Islet of Langerhans (tissue), 1 donor: ENCODE data around the gene AKAP7.
"Not testable (repeated sequence)": the region's sequence is repeated elsewhere in the genome, so short reads cannot be mapped to it uniquely, and the experiment has no call there.

Source experiments
- FAIRE-seq: peaks from one replicate; lab custom pipeline; 2011; peaks lifted over from hg19 to GRCh38; lab: Jason Lieb, UNC

AKAP7 gene

DNA sequence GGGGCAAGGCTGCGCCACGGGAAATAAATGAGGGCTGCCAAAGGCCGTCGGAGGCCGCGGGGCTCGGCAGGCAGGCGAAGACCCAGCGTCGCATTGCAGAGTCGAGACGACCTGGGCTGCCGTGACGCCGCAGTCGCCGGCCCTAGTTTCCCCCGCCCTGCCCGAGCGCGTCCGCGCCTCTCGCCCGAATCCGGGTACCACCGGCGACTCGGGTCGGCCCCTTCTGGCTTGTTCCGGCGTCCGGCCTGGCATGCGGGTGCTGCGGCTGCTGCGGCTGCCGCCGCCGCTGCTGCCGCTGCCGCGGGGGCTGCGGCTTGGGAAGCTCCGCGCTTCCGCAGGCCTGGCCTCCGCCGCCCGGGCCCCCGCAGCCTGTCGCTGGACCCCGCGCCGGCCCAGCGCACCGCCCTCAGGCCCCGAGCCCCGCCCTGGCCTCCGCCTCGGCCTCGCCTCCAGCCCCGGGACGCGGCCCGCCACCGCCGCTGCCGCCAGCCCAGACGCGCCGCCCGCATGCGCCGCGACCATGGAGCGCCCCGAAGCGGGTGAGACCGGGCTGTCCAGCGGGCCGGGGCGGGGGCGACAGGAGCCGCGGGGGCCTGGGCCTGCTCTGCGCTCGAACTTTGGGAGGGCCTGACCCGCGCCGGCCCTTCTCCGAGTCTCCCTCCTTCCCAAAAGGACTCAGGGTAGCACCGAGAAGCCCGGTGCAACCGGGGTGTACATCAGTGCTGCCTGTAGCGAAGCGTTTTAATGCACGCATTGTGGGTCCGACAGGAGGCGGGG lies at the start of gene AKAP7:
TSS of gene AKAP7 (plus strand) at position 224 of the 777 bp plus-strand sequence. CDS start at position 521, 297 bp downstream.
- FAIRE-seq: no peak

DNA sequence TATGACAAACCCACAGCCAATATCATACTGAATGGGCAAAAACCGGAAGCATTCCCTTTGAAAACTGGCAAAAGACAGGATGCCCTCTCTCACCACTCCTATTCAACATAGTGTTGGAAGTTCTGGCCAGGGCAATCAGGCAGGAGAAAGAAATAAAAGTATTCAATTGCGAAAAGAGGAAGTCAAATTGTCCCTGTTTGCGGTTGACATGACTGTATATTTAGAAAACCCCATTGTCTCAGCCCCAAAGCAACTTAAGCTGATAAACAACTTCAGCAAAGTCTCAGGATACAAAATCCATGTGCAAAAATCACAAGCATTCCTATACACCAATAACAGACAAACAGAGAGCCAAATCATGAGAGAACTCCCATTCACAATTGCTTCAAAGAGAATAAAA lies 44.9 kb upstream of the AKAP7 start:
- FAIRE-seq: not testable (repeated sequence)

GRCh38 chr6:131091944-131092343 lies 43.3 kb upstream of the AKAP7 start:
- not testable (repeated sequence) for FAIRE-seq

DNA sequence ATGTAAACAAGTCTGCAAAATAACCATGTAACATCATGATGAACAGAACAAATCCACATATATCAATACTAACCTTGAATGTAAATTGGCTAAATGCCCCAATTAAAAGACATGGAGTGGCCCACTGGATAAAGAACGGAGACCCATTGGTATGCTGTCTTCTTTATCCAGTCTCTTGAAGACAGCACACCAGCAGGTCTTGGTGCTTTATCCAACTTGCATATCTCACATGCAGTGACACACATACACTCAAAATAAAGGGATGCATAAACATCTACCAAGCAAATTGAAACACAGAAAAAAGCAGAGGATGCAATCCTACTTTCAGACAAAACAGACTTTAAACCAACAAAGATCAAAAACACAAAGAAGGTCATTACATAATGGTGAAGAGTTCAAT lies 41.9 kb upstream of the AKAP7 start:
- FAIRE-seq: no peak

- no peak for FAIRE-seq
Observed at GRCh38 chr6:131096786-131097185, 38.5 kb upstream of the AKAP7 start.

- FAIRE-seq: no peak
Observed at GRCh38 chr6:131101911-131102680, 33.2 kb upstream of the AKAP7 start.

GRCh38 chr6:131103296-131103695 lies 32.0 kb upstream of the AKAP7 start:
- FAIRE-seq: no peak

DNA sequence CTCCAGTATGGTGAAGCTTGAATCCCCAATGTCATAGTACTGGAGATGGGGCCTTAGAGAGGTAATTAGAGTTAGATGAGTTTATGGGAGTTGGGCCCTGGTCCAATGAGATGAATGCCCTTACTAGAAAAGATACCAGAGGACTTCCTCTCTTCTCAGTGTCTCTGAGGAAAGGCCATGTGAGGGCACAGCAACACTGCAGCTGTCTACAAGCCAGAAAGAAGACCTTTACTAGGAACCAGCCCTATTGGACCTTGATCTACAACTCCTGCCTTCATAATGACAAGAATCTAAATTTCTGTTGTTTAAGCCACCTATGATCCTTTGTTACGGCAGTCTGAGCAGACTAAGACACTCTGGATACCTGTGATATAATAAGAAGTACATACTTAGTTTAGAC lies 31.4 kb upstream of the AKAP7 start:
- FAIRE-seq: no peak

GRCh38 chr6:131107151-131107550 lies 28.1 kb upstream of the AKAP7 start:
- FAIRE-seq: no peak

DNA sequence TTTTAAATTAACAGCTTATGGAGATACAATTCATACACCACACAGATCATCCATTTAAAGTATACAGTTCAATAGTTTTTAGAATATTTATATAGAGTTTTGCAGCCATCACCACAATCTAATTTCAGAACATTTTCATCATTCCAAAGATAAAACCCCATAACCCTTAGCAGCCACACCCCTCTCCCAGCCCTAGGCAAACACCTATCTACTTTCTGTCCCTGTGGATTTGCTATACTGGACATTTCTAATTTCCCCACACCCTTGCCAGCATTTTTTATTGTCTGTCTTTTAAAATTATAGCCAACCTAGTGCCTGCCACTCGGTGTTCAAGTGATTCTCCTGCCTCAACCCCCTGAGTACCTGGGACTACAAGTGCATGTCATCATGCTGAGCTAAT lies 23.0 kb upstream of the AKAP7 start:
- FAIRE-seq: no peak

- no peak for FAIRE-seq
Observed at GRCh38 chr6:131115651-131116050, 19.6 kb upstream of the AKAP7 start.

- no peak for FAIRE-seq
Observed at GRCh38 chr6:131116321-131116720, 18.9 kb upstream of the AKAP7 start.

DNA sequence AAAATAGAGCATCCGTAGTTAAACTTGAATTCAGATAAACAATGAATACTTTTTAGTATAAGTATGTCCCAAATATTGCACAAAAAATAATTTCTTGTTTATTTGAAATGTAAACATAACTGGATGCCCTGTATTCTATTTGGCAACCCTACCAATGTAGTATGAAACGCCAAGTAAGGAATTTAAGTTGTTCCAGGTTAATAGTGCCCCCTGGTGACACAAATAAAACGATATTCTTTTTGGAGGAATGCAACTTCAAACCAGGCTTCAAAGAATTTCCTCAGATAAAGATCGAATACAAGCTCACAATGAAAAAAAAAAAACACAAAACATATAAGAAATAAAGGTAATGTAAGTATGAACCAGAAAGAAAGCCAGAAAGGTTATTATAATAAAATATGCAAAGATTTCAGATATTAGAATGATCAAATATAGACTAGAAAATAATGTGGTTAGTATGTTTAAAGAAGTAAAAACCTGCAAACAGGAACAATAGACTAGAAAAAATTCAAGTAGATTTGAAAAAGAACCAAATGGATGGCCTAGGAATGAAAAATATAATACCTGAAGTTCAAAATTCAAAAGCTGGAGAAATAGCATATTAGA lies 18.4 kb upstream of the AKAP7 start:
- FAIRE-seq: peak; percentile 75

- no peak for FAIRE-seq
Observed at GRCh38 chr6:131117878-131118277, 17.4 kb upstream of the AKAP7 start.

DNA sequence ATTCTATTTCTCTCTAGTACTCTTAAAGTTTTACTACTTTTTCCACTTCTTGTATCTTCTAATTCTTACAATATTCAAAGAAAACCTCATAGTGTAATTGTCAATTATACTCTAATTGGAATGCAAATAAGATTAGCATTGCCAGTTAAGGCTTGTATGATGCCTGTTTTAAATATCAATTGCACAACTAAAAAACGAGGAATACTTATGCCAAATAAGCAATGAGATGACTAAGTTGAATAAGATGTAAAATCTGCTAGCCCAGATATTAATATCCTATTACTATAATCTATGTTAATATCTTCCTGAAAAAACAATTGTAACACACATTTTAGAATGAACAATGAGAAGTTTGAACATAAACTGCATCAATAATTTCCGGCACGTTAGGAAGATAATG lies 13.3 kb upstream of the AKAP7 start:
- FAIRE-seq: no peak

DNA sequence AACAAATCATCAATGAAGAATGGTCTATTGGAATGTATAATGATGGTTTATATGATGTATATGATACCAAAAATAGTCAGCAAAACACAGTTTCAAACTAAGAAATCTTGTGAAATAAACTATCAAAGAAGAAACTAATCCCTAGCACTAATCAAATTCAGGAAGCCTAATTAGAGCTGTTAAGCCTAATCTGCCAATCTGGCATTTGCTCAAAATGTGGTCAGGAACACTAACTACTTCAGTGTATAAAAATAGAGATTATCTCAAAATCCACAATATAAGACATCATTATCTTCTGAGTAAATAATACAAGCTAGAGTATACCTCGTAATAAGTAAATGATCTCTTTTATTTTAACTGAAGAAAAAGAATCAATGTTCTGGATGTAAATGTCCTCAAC lies 12.8 kb upstream of the AKAP7 start:
- FAIRE-seq: no peak

GRCh38 chr6:131124336-131125071 lies 10.8 kb upstream of the AKAP7 start:
- FAIRE-seq: no peak

DNA sequence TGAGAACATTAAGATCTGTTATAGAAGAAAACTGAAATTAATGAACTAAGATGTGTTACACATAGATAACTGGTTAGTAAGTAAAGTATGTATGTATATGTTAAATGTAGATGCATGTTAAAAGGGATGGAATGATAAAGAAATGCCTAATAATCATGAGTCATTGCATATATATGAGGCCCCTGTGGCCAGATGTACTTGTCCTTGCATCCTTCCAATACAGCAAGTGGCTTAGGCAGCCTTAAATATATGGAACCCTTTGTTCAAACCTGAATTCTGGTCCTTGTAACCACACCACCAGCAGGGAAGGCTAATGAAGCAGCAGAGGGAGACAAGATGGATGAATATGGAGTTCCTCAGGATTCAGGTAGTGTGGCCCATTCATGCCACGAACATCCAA lies 9.8 kb upstream of the AKAP7 start:
- no peak for FAIRE-seq

DNA sequence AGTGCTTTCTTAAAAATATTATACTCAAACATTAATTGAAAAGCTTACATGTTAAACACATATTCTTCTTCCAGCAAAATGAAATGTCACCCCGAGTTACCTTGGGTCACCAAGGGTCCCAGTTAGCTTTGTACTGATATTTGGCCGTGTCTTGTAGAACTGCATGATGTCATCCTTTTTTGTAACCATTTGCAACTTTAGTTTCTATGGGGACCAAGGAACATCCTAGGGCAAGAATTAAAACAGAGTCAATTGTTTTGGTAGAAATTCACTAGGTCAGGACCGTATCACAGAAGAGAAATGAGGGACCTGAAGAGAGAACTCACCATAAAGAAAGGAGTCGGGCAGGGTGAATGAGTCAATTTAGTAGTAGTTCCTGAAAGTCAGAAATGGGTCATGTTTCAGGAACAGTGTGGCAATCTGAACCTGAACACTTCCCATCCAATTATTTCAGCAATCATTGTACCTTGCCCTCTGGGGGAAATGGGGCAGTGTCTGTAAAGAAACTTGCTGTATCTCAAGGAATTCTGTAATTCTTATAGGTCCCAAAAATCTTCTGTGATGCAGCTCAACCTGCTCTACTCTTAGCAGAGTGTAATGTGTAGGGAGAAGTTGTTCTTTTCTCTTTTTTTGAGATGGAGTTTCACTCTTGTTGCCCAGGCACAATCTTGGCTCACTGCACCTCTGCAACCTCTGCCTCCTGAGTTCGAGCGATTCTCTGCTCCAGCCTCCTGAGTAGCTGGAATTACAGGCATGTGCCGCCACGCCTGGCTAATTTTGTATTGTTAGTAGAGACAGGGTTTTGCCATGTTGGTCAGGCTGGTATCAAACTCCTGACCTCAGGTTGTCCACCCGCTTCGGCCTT lies 5.3 kb upstream of the AKAP7 start:
- FAIRE-seq: no peak

DNA sequence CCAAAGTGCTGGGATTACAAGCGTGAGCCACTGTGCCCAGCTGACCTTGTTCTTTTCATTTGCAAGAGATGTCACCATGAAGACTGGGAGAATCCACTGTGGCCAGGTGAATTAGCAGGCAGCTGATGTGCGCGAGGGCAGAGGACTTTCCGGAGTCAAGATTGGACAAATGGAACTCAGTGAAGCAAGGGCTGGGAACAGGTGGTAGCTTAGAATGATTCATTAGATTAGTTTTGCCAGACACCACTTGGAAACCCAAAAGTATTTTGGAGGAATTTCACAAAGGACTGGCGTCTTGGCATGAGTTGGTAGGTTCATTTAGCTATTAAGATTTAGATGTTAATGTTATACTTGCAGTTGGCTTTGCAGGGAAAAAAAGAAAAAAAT lies 4.7 kb upstream of the AKAP7 start:
- FAIRE-seq: no peak

GRCh38 chr6:131132360-131132759 lies 2.9 kb upstream of the AKAP7 start:
- FAIRE-seq: no peak
